HG02623 (cell line): Measurements from ENCODE around the gene PTAR1.

Experiments
- ATAC-seq: cut with Tn5 transposase; IDR thresholded peaks from one replicate; pipeline ENCODE4 v1.9.1; 2021; ENCODE audit warnings: moderate library complexity; ENCODE audit not compliant: unreplicated experiment

PTAR1 gene

DNA sequence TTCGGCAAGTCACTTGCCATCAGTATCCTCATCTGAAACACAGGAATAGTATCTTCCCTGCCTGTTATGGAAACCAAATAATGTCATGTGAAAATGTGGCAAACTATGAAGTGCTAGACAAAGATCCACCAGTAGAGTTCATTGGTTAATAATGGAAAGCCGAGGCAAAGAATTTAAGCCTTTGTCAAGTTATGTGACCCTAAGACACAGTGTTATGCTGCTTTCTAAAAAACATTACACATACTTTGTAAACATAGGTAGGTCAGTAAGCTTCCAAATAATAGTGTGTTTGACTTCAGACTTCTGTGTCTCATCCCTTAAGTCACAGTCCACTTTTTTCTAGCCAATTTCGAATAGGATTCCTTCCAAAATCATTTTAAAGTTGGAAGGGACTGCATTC, 6.0 kb downstream of the PTAR1 start:
- no peak for ATAC-seq

DNA sequence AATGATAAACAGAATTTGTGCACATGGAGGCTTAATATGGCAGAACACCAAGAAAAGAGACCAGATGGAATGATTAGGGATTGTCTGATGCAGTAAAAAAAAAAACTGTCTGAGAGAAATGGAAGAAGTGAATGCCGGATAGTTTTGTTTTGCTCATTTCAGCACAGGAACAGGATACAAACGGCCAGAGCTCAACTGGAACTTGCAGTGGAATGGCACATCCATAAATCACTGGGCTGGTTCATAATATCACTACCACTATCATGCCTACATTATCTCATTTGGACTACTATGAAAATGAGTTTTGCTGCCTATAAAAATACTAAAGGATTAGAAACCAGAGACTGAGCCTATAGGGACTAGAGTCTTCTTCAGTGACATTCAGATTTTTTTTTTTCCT, 9.7 kb downstream of the PTAR1 start:
- ATAC-seq, result no peak

DNA sequence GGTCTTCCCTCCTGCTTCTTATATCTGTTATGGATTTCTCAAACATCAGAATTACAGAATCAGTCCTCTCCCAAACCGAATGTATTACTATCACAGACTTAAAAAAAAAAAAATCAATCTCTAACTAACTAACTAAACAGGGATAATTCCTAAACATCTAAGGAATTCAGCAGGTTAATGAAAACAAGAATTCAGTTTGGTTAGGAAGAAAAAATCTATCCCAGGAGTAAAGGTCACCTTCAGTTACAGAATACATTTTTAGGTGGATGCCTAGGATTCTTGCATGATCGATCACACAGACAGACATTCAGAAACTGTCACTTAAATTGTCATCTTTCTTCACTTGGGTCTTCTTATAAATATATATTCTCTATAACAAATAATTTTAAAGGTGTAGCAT, 11.5 kb downstream of the PTAR1 start:
- ATAC-seq, result no peak

DNA sequence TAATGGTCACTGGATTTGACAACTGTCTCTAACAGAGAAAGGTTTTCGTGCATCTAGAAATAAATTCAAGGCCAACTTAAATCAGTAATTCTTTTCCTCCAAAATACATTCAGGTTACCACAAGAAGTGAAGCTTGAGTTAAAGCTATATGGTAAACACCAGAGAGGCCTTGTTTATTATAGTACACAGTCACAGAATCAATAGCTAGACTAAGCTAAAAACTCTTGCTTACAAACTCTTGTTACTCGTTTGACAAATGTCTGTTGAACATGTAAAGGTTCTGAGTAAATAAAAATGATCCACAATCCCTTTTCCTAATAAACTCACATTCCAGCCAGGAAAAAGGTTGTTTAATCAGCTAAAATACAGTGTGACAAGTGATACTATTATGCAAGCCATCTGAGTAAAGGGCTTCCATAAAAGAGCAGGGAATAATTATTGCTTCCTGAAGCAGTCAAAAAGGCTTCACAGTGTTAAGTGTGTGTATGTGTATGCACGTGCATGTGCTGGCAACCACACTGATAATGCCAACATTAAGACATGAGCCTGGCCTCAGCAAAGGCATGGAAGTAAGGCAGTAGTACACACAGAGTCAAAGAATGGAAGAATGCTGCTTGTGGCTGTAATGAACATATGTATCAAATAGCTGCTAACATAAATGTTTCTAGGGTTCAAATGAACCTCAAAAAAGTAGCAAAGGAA, 12.8 kb downstream of the PTAR1 start:
- ATAC-seq, result no peak

DNA sequence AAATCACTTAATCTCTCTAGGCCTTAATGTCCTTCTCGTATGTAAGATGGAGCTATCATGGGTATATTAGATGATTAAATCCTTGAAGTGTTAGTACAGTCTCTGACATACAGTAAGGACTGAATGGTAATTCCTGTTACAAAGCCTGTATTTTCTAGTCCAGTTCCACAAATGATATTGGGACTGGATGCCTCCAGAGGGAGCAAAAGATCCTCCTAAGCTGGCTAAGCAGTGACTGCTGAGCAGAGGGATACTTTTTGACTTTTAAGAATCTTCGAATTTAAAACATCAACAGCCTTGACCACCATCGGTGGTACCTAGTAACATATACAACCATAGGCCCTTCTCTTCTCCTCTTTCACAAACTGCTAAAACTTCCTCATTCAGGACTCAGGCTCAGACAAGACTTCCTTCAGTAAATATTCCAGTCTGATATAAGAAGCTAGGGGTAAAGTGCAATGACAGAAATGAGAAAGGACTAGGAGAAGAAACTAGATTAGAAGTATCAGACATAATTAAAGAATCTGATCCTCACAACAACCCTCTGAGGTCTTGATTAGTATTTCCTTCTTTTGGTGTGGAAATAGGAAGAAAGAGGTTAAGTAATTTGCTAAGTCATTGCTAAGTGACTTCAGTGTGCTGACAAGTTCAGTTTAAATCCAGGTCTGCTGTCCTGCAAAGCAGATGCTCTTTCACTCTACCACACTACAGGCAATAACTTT, 13.9 kb downstream of the PTAR1 start:
- ATAC-seq, result no peak

DNA sequence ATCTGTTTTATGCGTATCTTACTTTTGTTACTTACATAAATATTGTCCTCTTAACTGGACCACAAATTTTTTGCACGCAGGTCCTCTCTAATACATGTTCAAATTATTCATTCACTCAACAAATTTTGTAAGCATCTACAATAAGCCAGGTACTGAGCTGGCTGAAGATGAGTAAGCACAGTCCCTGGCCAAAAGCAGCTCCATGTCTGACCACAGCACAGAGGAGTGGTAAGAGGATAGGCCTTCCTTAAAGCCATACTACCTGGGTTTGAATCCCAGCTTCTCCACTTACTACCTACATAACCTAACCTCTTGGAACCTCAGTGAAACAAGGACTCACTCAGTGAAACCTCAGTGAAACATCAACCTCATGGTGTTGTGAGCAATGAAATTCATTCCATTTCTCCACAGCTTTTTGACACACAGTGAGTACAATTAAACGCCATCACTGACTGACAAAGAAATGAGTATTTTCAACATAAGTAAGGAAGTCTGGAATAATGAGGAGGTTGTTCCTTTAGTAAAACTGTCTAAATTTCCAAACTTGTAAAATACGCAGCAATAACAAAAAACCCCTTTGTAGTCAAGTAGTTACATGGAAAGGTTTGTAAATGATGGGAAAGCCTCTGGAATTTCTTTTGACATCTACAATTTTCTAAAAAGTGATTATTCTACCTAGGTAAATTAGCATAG, 15.0 kb downstream of the PTAR1 start:
- ATAC-seq, result no peak

DNA sequence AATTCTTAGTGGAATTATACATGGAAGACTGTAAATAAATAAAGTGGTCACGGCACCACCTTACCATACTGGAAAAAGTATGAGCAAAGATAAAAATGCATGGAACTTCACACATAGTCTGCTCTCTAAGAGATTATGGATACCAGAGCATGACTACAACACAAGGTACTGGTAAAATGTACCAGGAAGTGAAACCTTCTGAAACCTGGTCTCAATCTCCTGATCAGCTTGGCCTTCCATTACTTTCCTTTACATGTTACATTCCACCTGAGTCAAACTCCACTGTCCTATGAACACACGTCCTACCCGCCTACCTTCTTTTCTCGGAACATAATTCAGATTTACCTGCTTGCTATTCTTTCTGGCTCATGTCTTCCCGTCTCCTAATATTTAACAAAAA, 15.9 kb downstream of the PTAR1 start:
- no peak for ATAC-seq

DNA sequence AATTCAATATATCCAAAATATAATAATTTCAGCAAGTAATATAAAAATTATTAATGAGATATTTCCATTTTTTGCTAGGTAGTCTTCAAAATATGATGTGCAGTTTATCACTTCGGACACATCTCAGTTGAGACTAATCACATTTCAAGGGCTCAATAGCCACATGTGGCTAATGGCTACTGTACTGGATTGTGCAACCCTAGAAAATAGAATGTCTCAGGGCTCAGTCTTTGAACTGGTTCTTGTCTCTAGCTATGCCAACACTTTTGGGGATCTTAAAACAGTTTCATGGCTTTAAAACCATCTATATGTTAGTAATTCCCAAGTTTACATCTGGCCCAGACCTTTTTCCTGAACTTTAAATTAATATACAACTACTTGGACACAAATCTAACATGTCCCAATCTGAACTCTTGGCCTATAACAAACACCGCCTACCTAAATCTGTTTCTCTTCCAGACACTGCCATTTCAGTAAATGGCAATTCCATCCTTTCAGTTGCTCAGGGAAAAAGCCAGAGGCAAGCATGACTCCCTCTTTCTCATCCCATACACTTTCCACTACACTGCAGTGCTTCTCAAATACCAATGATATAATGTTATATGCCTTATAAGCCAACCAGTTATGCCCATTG, 18.8 kb downstream of the PTAR1 start:
- no peak for ATAC-seq

DNA sequence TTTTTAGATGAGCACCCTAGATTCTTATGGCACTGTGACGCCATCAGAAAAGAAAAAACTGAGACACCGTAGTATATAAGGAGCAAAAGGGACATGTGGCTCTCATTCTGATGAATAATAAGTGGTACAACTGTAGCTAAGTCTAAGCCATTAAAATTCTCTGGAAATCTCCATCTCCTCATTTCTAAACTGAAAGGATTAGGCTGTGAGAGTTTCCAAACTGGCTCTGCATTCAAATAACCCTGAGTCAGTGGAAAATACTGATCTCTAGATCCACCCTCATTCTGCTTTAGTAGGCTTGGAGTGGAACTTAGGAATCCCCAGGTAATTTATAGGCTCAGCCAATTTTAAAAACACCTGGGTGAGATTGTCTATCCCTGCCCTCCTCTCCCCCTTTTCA, 28.5 kb downstream of the PTAR1 start:
- no peak for ATAC-seq

DNA sequence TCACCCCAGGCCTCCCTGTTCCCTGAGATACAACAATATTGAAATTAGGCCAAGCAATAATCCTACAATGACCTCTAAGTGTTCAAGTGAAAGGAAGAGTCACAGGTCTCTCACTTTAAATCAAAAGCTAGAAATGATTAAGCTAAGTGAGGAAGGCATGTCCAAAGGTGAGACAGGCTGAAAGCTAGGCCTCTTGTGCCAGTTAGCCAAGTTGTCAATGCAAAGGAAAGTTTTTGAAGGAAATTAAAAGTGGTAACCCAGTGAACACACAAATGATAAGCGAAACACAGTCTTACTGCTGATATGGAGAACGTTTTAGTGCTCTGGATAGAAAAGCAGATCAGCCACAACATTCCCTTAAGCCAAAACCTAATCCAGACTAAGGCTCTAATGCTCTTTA, 39.8 kb downstream of the PTAR1 start:
- ATAC-seq, result no peak

DNA sequence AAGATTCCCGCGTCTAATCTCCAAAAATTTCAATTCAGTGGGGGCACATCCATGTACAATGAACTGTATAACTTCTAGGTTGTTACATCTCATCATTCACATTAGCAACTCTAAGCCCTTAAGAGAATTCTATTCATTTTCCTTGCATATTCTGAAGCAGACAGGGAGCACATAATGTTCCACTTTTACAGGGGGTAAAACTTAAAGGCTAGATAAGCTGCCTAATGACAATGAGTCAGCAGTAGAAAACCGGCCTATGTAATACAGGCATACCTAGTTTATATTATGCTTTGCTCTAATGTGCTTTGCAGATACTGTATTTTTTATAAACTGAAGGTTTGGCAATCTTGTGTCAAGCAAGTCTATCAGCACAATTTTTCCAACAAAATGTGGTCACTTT, 40.4 kb downstream of the PTAR1 start:
- no peak for ATAC-seq

DNA sequence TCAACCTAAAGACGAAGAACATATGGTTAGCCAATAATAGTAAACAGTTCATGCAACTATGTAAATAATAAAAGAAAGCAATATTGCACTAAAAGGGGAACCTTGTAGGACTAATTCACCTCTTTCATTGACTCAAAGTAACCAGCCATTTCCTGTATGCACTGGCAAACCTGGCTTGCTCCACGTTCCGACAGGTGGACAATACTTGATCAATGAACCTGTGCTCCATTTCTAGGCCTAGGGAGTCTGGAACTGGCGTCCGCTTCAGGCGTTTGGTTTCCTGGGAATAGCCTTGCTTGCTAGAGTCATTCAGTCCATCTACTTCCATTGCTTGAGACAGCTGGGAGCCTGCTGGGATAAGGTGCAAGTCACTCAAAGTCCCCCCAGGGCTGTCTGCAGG, 41.6 kb downstream of the PTAR1 start:
- no peak for ATAC-seq

DNA sequence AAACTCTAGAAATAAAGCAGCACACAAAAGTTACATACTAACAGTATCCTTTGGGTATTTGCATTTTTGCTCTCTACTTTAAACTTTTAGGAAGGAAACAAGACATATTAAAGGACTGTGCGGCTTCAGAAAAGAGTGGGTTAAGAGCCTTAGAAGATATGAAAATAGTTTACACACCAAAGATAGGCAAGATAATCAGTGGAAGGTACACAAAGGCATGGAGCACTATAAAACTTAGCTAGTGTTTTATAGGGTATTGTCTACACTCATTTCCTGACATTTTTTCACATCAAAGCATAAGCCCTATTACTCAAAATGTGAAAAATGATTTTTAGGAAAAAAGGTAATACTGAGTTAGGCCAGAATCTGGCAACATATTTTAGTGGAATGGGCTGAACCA, 44.0 kb downstream of the PTAR1 start:
- ATAC-seq, result no peak

DNA sequence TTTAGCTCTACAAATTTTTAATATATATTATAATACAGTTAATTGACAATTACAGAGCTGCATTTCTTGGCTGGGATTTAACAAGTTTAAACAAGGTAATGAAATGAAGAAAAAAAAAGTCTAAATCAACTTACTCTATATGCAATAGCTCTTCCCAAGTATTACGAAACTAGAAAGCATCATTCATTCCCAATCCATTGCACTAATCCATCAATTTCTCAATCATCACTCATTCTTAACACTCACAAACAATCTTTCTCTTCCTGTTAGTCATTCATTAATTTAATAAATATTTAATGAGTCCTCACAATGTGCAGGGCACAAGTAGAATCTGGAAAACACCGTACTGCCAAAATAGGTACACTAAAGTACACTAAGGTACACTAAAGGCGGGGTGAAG, 44.7 kb downstream of the PTAR1 start:
- no peak for ATAC-seq

DNA sequence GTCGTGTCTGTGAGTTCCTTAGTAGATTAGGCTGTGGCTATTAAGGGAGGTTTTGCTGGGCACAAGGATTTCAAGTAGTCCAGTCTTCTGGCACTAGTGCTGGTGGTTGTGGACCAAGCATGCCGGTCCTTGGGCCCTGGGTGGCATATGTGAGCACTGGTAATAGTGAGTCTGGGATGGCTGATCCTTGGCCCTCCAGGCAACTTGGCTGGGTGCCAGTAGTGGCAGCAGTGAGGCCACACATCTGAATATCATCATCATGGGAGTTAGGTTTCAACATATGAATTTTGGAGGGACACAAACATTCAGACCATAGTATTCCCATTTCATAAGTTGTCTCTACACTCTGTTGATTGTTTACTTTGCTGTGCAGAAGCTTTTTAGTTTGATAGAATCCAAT, 62.3 kb downstream of the PTAR1 start:
- no peak for ATAC-seq

DNA sequence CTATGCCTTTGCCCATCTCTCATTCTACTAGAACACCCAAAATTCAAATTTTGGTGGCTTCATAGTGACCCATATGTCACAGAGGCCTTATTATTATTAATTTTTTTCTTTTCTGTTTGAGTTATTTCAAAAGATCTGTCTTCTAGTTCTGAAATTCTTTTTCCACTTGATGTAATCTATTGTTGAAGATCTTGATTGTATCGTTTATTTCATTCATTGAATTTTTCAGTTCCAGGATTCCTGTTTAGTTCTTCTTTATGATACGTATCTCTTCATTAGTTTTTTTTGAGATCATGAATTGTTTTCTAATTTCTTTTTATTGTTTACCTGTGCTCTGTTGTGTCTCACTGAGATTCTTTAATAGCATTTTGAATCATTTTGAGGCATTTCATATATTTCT, 63.0 kb downstream of the PTAR1 start:
- no peak for ATAC-seq

DNA sequence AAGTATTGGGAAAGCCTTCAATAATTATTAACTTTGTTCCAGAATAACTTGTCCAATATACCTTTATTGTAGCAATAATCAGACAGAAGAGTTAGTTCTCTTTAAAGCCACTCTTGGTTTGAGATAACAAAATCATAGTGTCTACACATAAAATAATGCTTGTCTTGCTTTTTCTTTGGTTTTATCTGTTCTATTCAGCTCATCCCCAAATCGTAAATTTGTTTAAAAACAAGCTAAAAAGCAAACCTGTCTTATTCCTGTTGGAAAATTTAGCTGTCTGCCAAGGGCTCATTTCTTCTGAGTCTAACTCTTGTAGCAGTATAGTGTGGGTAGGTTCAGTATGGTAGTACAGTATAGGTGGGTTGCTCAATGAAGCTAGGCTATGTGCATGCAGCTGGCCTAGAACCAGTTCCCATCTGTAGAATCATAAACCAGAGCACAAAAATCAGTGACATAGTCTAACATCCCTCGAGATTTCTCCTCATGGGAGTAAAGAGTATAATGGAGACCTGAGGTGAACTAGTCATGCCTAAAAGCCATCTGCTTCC, 69.7 kb downstream of the PTAR1 start:
- ATAC-seq, result no peak

DNA sequence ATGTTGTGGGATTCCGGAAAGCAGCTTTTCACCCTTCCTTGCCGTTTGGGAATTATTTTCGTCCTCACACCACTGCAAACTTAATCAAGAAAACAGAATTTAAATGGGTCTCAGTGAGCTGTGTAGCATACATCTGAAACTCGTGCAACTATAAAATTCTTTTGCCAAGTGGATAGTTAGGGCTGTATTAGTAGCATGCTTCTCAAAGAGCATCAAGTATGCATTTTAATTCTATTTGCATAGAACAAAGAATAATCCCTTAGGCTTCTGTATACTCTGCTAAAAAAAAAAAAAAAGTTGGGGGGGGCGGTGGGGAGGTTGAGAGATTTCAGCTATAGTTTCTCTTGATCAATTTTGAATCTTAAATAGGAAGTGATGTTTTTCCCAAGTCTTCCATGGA, 75.9 kb downstream of the PTAR1 start:
- no peak for ATAC-seq

DNA sequence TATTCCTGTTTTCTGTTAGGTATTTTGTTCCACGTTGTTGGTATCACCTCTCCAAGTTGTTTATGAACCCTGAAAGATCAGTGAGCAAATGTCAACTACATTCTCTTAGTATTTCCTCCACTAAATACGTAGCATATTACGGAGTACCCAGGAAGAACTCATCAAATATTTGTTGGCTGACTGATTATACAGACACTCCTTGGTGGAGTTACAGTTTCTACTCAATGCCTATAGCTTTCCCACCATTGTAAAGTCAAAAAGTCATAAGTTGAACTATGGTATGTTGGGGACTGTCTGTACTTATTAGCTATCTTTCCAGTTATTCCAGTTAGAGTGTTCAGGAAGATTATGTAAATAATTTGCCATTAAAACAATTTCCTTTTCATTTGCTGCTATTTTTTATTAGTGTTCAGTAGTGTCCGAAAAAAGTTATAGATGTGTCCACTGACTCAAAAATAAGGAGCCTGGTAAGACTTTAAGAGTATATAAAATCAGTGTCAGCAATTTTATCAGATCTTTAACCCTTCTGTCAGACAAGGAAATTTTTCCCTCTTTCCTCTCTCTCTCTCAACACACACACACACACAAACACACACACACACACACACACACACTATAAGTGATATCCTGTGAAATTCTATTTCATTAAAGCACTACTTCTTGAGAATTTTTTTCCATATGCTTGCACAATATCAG, 80.8 kb downstream of the PTAR1 start:
- ATAC-seq, result no peak

DNA sequence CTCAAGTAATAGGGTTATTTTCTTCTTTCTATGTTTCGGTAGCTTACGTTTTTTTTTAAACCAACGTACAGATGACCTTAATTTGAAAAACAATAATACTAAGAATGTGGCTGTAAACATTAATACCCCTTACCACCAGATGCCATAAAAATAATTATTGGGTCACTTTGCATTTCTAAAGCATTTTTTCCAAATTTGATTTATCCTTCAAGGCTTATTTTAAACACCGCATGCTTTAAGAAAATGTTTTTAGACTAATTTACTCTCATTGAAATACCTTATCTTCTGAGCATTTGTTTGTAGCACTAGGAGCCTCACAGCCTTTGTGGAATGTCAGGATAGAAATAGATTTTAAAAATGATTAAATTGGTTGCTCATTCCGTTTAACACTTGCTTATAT, 81.9 kb downstream of the PTAR1 start:
- ATAC-seq, result no peak

DNA sequence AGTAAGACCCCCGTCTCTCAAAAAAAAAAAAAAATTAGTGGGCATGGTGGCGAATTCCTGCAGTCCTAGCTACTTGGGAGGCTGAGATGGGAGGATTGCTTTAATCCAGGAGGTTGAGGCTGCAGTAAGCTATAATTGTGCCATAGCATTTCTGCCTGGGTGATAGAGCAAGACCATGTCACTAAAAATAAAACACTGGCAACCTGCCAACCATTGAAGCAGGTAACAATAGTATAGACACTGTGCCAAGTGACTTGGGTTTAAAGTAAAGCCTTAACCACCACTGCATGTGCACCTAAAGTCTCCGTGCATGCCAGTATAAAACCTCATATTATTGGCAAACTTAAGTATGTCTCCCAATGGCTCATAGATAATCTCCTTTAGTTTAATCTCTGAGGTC, 84.2 kb downstream of the PTAR1 start:
- no peak for ATAC-seq
